HG02938 (cell line): ENCODE data around the gene WFS1.

Experiments used
- ATAC-seq: cut with Tn5 transposase; IDR thresholded peaks from one replicate; pipeline ENCODE4 v1.9.1; 2021; ENCODE audit warnings: mild to moderate bottlenecking, moderate library complexity; ENCODE audit not compliant: unreplicated experiment

WFS1 gene

GRCh38 chr4:6269616-6270511 lies at the start of gene WFS1:
Gene WFS1 (plus strand): TSS chr4:6269850. CDS start chr4:6277456, 7,606 bp downstream.
- peak; percentile 99 for ATAC-seq

- no peak for ATAC-seq
Observed at GRCh38 chr4:6221301-6221850, 48.3 kb upstream of the WFS1 start.

- no peak for ATAC-seq
Observed at GRCh38 chr4:6221851-6222760, 47.5 kb upstream of the WFS1 start.

GRCh38 chr4:6222761-6223292 lies 46.8 kb upstream of the WFS1 start:
- ATAC-seq = no peak

- no peak for ATAC-seq
Observed at GRCh38 chr4:6224735-6225134, 44.9 kb upstream of the WFS1 start.

GRCh38 chr4:6225469-6225868 lies 44.2 kb upstream of the WFS1 start:
- ATAC-seq = no peak

GRCh38 chr4:6226506-6226905 lies 43.1 kb upstream of the WFS1 start:
- no peak for ATAC-seq

GRCh38 chr4:6227412-6228157 lies 42.1 kb upstream of the WFS1 start:
- no peak for ATAC-seq

- ATAC-seq = no peak
Observed at GRCh38 chr4:6228158-6229067, 41.2 kb upstream of the WFS1 start.

GRCh38 chr4:6229095-6229494 lies 40.6 kb upstream of the WFS1 start:
- ATAC-seq = no peak

- ATAC-seq = no peak
Observed at GRCh38 chr4:6229671-6230501, 39.8 kb upstream of the WFS1 start.

- ATAC-seq = no peak
Observed at GRCh38 chr4:6230502-6230785, 39.2 kb upstream of the WFS1 start.

- no peak for ATAC-seq
Observed at GRCh38 chr4:6230827-6231662, 38.6 kb upstream of the WFS1 start.

GRCh38 chr4:6231663-6232165 lies 37.9 kb upstream of the WFS1 start:
- no peak for ATAC-seq

GRCh38 chr4:6232836-6233785 lies 36.5 kb upstream of the WFS1 start:
- ATAC-seq = no peak

GRCh38 chr4:6233929-6234328 lies 35.7 kb upstream of the WFS1 start:
- ATAC-seq = no peak

- ATAC-seq = no peak
Observed at GRCh38 chr4:6235012-6235411, 34.6 kb upstream of the WFS1 start.
